ENCODE results near the gene ABR.

ABR gene

DNA sequence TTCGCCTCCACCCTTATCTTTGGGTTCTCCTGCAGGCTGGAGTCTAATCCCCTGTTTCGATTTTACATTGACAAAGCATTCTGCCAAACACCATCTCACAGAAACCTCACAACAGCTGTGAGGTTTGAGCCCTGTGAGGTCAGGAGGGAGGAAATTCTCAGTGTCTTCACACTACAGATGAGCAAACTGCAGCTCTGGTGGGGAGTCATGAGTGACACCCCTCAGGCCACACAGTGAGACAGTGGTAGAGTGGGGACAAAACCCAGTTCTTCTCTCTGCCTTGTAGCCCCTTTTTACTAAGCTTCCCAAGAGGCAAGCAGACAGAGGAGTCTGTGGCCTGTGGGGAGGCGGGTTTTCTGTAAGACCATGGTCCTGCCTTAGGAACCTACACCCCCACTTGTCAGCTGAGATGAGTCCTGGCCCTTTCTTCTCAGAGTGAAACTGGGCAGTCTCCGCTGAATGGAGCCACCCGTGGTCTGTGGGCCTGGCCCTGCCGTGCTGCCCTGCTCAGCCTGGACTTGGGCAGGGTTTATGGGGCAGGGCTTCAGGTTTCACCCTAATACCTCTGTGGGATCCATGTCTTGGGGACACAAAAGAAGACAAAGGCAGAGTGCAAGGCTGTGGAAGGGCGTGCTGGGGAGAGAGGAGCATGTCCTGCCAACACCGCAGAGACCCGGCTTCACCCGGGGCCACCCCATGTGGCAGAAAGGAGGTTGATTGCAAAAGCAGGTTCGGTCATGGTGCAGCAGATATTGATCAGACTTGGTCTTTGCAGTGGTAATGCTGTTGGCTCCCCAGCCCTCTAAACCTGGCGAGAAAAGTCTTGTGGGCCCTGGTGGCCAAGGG, 59.0 kb downstream of the ABR start:
- Histone ChIP-seq H3K9ac (no peak overlapping the region), H3K36me3 (ENCODE audit: insufficient read depth) (no peaks in the 10 kb centered on the region), H3K27ac (no peak overlapping the region), H2AFZ (ENCODE audit: low read depth) (no peak overlapping the region), H4K20me1 (ENCODE audit: insufficient read depth) (no peaks in the 10 kb centered on the region), H3K27me3 (ENCODE audit: insufficient read depth, low read depth) (peaks cover 12% of the 10 kb centered on the region; the same call in 1 of the 2 replicates), H3K4me2 (no peak overlapping the region), H3K4me1 (ENCODE audit: low read depth, poor library complexity, severe bottlenecking) (peaks cover 22% of the 10 kb centered on the region), H3K79me2 (ENCODE audit: insufficient read depth, low read depth) (no peaks in the 10 kb centered on the region), H3K4me3 (IDR thresholded peaks at IDR 0.05; ENCODE audit: insufficient read depth, low read depth, low read length) (no peak overlapping the region)
- TF ChIP-seq, protein P1, sequence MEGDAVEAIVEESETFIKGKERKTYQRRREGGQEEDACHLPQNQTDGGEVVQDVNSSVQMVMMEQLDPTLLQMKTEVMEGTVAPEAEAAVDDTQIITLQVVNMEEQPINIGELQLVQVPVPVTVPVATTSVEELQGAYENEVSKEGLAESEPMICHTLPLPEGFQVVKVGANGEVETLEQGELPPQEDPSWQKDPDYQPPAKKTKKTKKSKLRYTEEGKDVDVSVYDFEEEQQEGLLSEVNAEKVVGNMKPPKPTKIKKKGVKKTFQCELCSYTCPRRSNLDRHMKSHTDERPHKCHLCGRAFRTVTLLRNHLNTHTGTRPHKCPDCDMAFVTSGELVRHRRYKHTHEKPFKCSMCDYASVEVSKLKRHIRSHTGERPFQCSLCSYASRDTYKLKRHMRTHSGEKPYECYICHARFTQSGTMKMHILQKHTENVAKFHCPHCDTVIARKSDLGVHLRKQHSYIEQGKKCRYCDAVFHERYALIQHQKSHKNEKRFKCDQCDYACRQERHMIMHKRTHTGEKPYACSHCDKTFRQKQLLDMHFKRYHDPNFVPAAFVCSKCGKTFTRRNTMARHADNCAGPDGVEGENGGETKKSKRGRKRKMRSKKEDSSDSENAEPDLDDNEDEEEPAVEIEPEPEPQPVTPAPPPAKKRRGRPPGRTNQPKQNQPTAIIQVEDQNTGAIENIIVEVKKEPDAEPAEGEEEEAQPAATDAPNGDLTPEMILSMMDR (conservative IDR thresholded peaks at IDR 0.05; ENCODE audit: low read depth, low read length): no peak

DNA sequence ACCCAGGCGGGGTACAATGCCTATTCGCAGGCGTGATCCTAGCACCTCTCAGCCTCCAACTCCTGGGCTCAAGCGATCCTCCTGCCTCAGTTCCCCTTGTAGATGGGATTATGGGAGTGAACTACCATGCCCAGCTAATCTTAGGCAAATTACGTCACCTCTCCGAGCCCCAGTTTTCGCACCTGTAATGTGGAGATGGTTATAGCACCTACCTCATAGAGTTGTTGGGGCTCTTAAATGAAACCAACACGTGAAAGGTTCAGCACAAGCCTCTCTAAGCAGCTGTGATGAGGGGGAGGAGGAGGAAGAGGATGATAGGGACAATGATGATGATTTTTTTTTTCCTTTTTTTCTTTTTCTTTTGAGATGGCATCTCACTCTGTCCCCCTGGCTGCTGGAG, 59.9 kb downstream of the ABR start:
- Histone ChIP-seq H2AFZ (ENCODE audit: low read depth) (no peak overlapping the region), H4K20me1 (ENCODE audit: insufficient read depth) (no peaks in the 10 kb centered on the region), H3K9ac (no peak overlapping the region), H3K36me3 (ENCODE audit: insufficient read depth) (no peaks in the 10 kb centered on the region), H3K79me2 (ENCODE audit: insufficient read depth, low read depth) (no peaks in the 10 kb centered on the region), H3K4me2 (no peak overlapping the region), H3K4me3 (IDR thresholded peaks at IDR 0.05; ENCODE audit: insufficient read depth, low read depth, low read length) (no peak overlapping the region), H3K4me1 (ENCODE audit: low read depth, poor library complexity, severe bottlenecking) (peaks cover 31% of the 10 kb centered on the region), H3K27me3 (ENCODE audit: insufficient read depth, low read depth) (peaks cover 9% of the 10 kb centered on the region; the same call in 1 of the 2 replicates), H3K27ac (no peak overlapping the region)
- TF ChIP-seq, protein P1 (conservative IDR thresholded peaks at IDR 0.05; ENCODE audit: low read depth, low read length): no peak

DNA sequence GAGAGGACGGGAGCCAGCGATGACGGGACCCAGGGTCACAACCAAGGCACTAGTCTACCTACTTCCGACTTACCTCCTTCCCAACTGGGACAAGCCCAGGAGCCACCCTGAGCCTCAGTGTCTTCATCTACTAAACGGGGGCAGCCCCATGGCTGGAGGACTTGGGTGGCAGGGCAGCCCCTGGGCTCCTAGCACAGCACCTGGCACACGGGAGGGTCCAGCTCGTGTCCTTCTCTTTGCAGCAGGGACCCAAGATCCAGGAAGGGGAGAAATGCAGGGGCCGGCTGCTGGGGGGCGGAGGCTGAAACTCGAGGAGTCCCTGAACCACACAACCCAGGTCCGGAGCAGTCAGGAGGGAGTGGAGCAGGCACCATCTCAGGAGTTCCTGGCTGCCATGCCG, 63.2 kb downstream of the ABR start:
- no peak overlapping the region for H3K4me2 ChIP-seq
- no peak overlapping the region for H3K27ac ChIP-seq
- TF ChIP-seq, protein P1 (conservative IDR thresholded peaks at IDR 0.05; ENCODE audit: low read depth, low read length): no peak
- H3K36me3 ChIP-seq (ENCODE audit: insufficient read depth): no peaks in the 10 kb centered on the region
- H4K20me1 ChIP-seq (ENCODE audit: insufficient read depth): no peaks in the 10 kb centered on the region
- H2AFZ ChIP-seq (ENCODE audit: low read depth): no peak overlapping the region
- H3K4me3 ChIP-seq (IDR thresholded peaks at IDR 0.05; ENCODE audit: insufficient read depth, low read depth, low read length): no peak overlapping the region
- no peak overlapping the region for H3K9ac ChIP-seq
- peaks cover 30% of the 10 kb centered on the region for H3K4me1 ChIP-seq (ENCODE audit: low read depth, poor library complexity, severe bottlenecking)
- H3K27me3 ChIP-seq (ENCODE audit: insufficient read depth, low read depth): no peaks in the 10 kb centered on the region
- no peaks in the 10 kb centered on the region for H3K79me2 ChIP-seq (ENCODE audit: insufficient read depth, low read depth)

DNA sequence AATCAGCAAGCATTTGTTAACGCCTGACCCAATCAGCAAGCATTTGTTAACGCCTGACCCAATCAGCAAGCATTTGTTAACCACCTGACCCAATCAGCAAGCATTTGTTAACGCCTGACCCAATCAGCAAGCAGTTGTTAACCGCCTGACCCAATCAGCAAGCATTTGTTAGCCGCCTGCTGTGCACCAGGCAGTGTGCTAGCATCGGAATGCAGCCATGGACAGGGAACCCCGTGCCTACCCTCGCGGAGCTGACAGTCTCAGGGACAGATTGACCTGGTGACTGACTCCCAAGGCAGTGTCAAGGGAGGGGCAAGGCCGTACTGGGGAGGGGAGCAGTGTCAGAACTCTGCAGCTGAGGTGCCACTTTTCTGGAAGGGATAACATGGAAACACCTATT, 66.9 kb downstream of the ABR start:
- Histone ChIP-seq H3K79me2 (ENCODE audit: insufficient read depth, low read depth) (no peaks in the 10 kb centered on the region), H3K36me3 (ENCODE audit: insufficient read depth) (no peaks in the 10 kb centered on the region), H2AFZ (ENCODE audit: low read depth) (no peak overlapping the region), H3K4me2 (no peak overlapping the region), H3K27me3 (ENCODE audit: insufficient read depth, low read depth) (no peaks in the 10 kb centered on the region), H3K4me1 (ENCODE audit: low read depth, poor library complexity, severe bottlenecking) (peaks cover 21% of the 10 kb centered on the region), H3K4me3 (IDR thresholded peaks at IDR 0.05; ENCODE audit: insufficient read depth, low read depth, low read length) (no peak overlapping the region), H3K9ac (no peak overlapping the region), H4K20me1 (ENCODE audit: insufficient read depth) (no peaks in the 10 kb centered on the region), H3K27ac (no peak overlapping the region)
- TF ChIP-seq, protein P1 (conservative IDR thresholded peaks at IDR 0.05; ENCODE audit: low read depth, low read length): no peak
